ENCODE measurements around the gene STK38. TPM values are rescaled to one million over a fixed set of nuclear protein-coding genes. Genes with fewer than 3 reads are reported as not detected.

The STK38 gene
- total and polyA plus RNA-seq, 9 of the 15 experiments (the other 6 are each of a cell fraction or from before 2014, with no cell fraction given): 5.7 to 28.7 (median 19.5) TPM

DNA sequence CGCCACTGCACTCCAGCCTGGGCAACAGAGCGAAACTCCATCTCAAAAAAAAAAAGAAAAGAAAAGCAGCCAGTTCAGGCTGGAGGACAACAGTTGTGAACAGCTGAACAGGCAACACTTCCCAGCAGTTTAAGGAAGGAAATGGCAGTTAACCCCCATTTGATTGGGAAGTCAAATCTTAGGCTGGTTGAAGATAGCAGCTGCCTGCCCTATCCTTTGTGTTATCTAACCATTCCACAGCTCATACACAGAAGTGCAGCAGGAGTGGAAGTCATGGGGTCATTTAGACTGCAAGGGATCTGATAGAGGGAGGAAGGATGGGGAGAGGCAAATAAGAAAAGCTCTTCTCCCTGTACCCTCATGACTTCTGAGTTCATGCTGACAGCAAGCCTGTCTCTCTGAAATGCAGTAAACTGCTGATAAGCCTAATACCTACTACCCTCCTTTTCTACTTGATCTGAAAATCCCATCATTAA, 69.2 kb downstream of the STK38 start (continued):
- TF ChIP-seq, protein P1, sequence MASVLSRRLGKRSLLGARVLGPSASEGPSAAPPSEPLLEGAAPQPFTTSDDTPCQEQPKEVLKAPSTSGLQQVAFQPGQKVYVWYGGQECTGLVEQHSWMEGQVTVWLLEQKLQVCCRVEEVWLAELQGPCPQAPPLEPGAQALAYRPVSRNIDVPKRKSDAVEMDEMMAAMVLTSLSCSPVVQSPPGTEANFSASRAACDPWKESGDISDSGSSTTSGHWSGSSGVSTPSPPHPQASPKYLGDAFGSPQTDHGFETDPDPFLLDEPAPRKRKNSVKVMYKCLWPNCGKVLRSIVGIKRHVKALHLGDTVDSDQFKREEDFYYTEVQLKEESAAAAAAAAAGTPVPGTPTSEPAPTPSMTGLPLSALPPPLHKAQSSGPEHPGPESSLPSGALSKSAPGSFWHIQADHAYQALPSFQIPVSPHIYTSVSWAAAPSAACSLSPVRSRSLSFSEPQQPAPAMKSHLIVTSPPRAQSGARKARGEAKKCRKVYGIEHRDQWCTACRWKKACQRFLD (CRISPR knock-in tag; IDR thresholded peaks at IDR 0.05): peak; percentile 74; the same call in 1 of the 2 replicates
- TF ChIP-seq, protein P2, sequence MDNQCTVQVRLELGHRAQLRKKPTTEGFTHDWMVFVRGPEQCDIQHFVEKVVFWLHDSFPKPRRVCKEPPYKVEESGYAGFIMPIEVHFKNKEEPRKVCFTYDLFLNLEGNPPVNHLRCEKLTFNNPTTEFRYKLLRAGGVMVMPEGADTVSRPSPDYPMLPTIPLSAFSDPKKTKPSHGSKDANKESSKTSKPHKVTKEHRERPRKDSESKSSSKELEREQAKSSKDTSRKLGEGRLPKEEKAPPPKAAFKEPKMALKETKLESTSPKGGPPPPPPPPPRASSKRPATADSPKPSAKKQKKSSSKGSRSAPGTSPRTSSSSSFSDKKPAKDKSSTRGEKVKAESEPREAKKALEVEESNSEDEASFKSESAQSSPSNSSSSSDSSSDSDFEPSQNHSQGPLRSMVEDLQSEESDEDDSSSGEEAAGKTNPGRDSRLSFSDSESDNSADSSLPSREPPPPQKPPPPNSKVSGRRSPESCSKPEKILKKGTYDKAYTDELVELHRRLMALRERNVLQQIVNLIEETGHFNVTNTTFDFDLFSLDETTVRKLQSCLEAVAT (IDR thresholded peaks at IDR 0.05): peak in 1 of 2 experiments; percentile 48; a peak in 1 of 4 replicates
- TF ChIP-seq TAF9B (IDR thresholded peaks at IDR 0.05; ENCODE audit: partially characterized antibody) (no peak), GATA2 (CRISPR knock-in tag; IDR thresholded peaks at IDR 0.05) (peak; percentile 85), BCL6 (CRISPR knock-in tag; IDR thresholded peaks at IDR 0.05) (no peak), ARID1B (IDR thresholded peaks at IDR 0.05) (peak; percentile 94), PTTG1 (tag; IDR thresholded peaks at IDR 0.05; ENCODE audit: low read depth) (no peak), PRPF4 (IDR thresholded peaks at IDR 0.05; ENCODE audit: insufficient read depth, low read depth, low read length, poor library complexity, severe bottlenecking) (no peak), THRAP3 (IDR thresholded peaks at IDR 0.05; ENCODE audit: borderline replicate concordance) (no peak), ATF1 (CRISPR knock-in tag; IDR thresholded peaks at IDR 0.05) (no peak), ATF1 (tag; IDR thresholded peaks at IDR 0.05) (0 out of 2 replicates have a peak, but pooled peaks have one; percentile 32), RBBP5 (IDR thresholded peaks at IDR 0.05; ENCODE audit: borderline replicate concordance, insufficient read depth, low read length, poor library complexity, severe bottlenecking) (no peak), PPARD (CRISPR knock-in tag; IDR thresholded peaks at IDR 0.05) (no peak), CEBPG (CRISPR knock-in tag; IDR thresholded peaks at IDR 0.05) (no peak), CEBPG (tag; conservative IDR thresholded peaks at IDR 0.05 in 1 of 2, IDR thresholded peaks at IDR 0.05 in 1 of 2) (no peak), SNRNP70 (optimal IDR thresholded peaks at IDR 0.05; ENCODE audit: low read depth, low read length) (no peak), MECOM (CRISPR knock-in tag; IDR thresholded peaks at IDR 0.05) (peak; percentile 71; the same call in 1 of the 2 replicates), CAMTA2 (CRISPR knock-in tag; conservative IDR thresholded peaks at IDR 0.05) (no peak), ZC3H8 (IDR thresholded peaks at IDR 0.05) (peak; percentile 65; the same call in 1 of the 2 replicates), SIN3A (IDR thresholded peaks at IDR 0.05; ENCODE audit: borderline replicate concordance in 2 of 2, control insufficient read depth in 1 of 2, low read depth in 2 of 2, low read length in 2 of 2) (no peak), SIN3B (IDR thresholded peaks at IDR 0.05; ENCODE audit: low read depth) (no peak)
- TF ChIP-seq, protein P3, sequence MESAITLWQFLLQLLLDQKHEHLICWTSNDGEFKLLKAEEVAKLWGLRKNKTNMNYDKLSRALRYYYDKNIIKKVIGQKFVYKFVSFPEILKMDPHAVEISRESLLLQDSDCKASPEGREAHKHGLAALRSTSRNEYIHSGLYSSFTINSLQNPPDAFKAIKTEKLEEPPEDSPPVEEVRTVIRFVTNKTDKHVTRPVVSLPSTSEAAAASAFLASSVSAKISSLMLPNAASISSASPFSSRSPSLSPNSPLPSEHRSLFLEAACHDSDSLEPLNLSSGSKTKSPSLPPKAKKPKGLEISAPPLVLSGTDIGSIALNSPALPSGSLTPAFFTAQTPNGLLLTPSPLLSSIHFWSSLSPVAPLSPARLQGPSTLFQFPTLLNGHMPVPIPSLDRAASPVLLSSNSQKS (CRISPR knock-in tag; IDR thresholded peaks at IDR 0.05): no peak
- TF ChIP-seq, protein P4, sequence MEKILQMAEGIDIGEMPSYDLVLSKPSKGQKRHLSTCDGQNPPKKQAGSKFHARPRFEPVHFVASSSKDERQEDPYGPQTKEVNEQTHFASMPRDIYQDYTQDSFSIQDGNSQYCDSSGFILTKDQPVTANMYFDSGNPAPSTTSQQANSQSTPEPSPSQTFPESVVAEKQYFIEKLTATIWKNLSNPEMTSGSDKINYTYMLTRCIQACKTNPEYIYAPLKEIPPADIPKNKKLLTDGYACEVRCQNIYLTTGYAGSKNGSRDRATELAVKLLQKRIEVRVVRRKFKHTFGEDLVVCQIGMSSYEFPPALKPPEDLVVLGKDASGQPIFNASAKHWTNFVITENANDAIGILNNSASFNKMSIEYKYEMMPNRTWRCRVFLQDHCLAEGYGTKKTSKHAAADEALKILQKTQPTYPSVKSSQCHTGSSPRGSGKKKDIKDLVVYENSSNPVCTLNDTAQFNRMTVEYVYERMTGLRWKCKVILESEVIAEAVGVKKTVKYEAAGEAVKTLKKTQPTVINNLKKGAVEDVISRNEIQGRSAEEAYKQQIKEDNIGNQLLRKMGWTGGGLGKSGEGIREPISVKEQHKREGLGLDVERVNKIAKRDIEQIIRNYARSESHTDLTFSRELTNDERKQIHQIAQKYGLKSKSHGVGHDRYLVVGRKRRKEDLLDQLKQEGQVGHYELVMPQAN (IDR thresholded peaks at IDR 0.05; ENCODE audit: borderline replicate concordance): no peak
- TF ChIP-seq, protein P5, sequence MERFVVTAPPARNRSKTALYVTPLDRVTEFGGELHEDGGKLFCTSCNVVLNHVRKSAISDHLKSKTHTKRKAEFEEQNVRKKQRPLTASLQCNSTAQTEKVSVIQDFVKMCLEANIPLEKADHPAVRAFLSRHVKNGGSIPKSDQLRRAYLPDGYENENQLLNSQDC (CRISPR knock-in tag; IDR thresholded peaks at IDR 0.05): no peak

All from K562 (cell line).